ENCODE measurements around the gene RILP. TPM values are rescaled to one million over a fixed set of nuclear protein-coding genes. Genes with fewer than 3 reads are reported as not detected.

Gene RILP
- total and polyA plus RNA-seq, 2 experiments from 2014 or later: 31.7 to 79.4 TPM

GRCh38 chr17:1617620-1618174 is 32.0 kb downstream of the RILP start:
- no peaks in the 10 kb centered on the region for H3K36me3 ChIP-seq
- H3K4me1 ChIP-seq (ENCODE audit: low read depth): no peaks in the 10 kb centered on the region
- TF ChIP-seq CTCF (IDR thresholded peaks at IDR 0.05; ENCODE audit: low read depth, low read length): no peak
- no peak overlapping the region for H3K4me3 ChIP-seq
- H3K9me3 ChIP-seq (ENCODE audit: low read depth): no peaks in the 10 kb centered on the region
- DNase-seq (ENCODE audit: low read depth in 1 of 2, low spot score in 1 of 2): peak in 1 of 2 donors; percentile 89
- H3K27me3 ChIP-seq: no peaks in the 10 kb centered on the region
- H3K27ac ChIP-seq: no peak overlapping the region

GRCh38 chr17:1616101-1616500 is 33.6 kb downstream of the RILP start:
- no peak for TF ChIP-seq CTCF (IDR thresholded peaks at IDR 0.05; ENCODE audit: low read depth, low read length)
- no peak overlapping the region for H3K4me3 ChIP-seq
- no peaks in the 10 kb centered on the region for H3K4me1 ChIP-seq (ENCODE audit: low read depth)
- no peaks in the 10 kb centered on the region for H3K9me3 ChIP-seq (ENCODE audit: low read depth)
- no peaks in the 10 kb centered on the region for H3K36me3 ChIP-seq
- no peak overlapping the region for H3K27ac ChIP-seq
- no peak for DNase-seq (ENCODE audit: low read depth in 1 of 2, low spot score in 1 of 2)
- no peaks in the 10 kb centered on the region for H3K27me3 ChIP-seq

- Histone ChIP-seq H3K4me3 (no peak overlapping the region), H3K9me3 (ENCODE audit: low read depth) (no peaks in the 10 kb centered on the region), H3K27ac (no peak overlapping the region), H3K4me1 (ENCODE audit: low read depth) (peaks cover under 1% of the 10 kb centered on the region), H3K36me3 (no peaks in the 10 kb centered on the region), H3K27me3 (no peaks in the 10 kb centered on the region)
- no peak for DNase-seq (ENCODE audit: low read depth in 1 of 2, low spot score in 1 of 2)
- no peak for TF ChIP-seq CTCF (IDR thresholded peaks at IDR 0.05; ENCODE audit: low read depth, low read length)
These were observed 37.3 kb downstream of the RILP start for GRCh38 chr17:1612400-1612799.

- no peak for TF ChIP-seq CTCF (IDR thresholded peaks at IDR 0.05; ENCODE audit: low read depth, low read length)
These were observed 38.0 kb downstream of the RILP start for GRCh38 chr17:1611715-1612114.

GRCh38 chr17:1608676-1609075 is 41.0 kb downstream of the RILP start:
- no peaks in the 10 kb centered on the region for H3K36me3 ChIP-seq

More at GRCh38 chr17:1611715-1612114, 38.0 kb downstream of the RILP start:
- Histone ChIP-seq H3K9me3 (ENCODE audit: low read depth) (no peaks in the 10 kb centered on the region), H3K4me1 (ENCODE audit: low read depth) (peaks cover 3% of the 10 kb centered on the region), H3K27ac (no peak overlapping the region), H3K36me3 (no peaks in the 10 kb centered on the region), H3K4me3 (no peak overlapping the region), H3K27me3 (no peaks in the 10 kb centered on the region)
- no peak for DNase-seq (ENCODE audit: low read depth in 1 of 2, low spot score in 1 of 2)

More at GRCh38 chr17:1608676-1609075, 41.0 kb downstream of the RILP start:
- H3K4me3 ChIP-seq: no peak overlapping the region
- no peaks in the 10 kb centered on the region for H3K9me3 ChIP-seq (ENCODE audit: low read depth)
- no peaks in the 10 kb centered on the region for H3K27me3 ChIP-seq
- TF ChIP-seq CTCF (IDR thresholded peaks at IDR 0.05; ENCODE audit: low read depth, low read length): no peak
- H3K27ac ChIP-seq: no peak overlapping the region
- no peak for DNase-seq (ENCODE audit: low read depth in 1 of 2, low spot score in 1 of 2)
- peaks cover 3% of the 10 kb centered on the region for H3K4me1 ChIP-seq (ENCODE audit: low read depth)

Measured in cardiac muscle cell (in vitro differentiated cells and primary cell).